H54 (cell line): Measurements from ENCODE around the gene PTPRZ1.

ENCODE experiments used
- DNase-seq: peaks from one replicate; pipeline ENCODE4 v3.0.0; 2011; ENCODE audit warnings: low spot score, mixed read lengths; ENCODE audit not compliant: insufficient read length
- FAIRE-seq: peaks from 3 replicates; lab custom pipeline; 2011; peaks lifted over from hg19 to GRCh38; lab: Jason Lieb, UNC
- POLR2A ChIP-seq: IDR thresholded peaks from 2 replicates; pipeline ENCODE4 v1.6.1; 2011; ENCODE audit warnings: low read depth, mild to moderate bottlenecking, low read length

The PTPRZ1 gene

GRCh38 chr7:122103064-122103463, 230.1 kb downstream of the PTPRZ1 start:
- no peak for TF ChIP-seq POLR2A
- FAIRE-seq (no peak), DNase-seq (no peak)
